Fibroblast of mammary gland (primary cell): ENCODE measurements around the gene CDC73.
A peak's percentile ranks its signal among the peaks of the same experiment; 100 is the strongest.

Source experiments
- DNase-seq: peaks from one replicate; pipeline ENCODE4 v3.0.0-alpha.2; 2010; ENCODE audit warnings: low read depth
- H3K4me3 ChIP-seq: 2 replicates; pipeline ENCODE4 v1.5.1; 2011; ENCODE audit warnings: low read depth, mild to moderate bottlenecking, low read length, moderate library complexity; ENCODE audit not compliant: control insufficient read depth
- TF ChIP-seq, protein P1 (sequence below): conservative IDR thresholded peaks from 2 replicates; pipeline ENCODE4 v1.5.1; 2011; ENCODE audit warnings: low read depth, low read length, inconsistent platforms; ENCODE audit not compliant: control insufficient read depth, insufficient read depth

The CDC73 gene

DNA sequence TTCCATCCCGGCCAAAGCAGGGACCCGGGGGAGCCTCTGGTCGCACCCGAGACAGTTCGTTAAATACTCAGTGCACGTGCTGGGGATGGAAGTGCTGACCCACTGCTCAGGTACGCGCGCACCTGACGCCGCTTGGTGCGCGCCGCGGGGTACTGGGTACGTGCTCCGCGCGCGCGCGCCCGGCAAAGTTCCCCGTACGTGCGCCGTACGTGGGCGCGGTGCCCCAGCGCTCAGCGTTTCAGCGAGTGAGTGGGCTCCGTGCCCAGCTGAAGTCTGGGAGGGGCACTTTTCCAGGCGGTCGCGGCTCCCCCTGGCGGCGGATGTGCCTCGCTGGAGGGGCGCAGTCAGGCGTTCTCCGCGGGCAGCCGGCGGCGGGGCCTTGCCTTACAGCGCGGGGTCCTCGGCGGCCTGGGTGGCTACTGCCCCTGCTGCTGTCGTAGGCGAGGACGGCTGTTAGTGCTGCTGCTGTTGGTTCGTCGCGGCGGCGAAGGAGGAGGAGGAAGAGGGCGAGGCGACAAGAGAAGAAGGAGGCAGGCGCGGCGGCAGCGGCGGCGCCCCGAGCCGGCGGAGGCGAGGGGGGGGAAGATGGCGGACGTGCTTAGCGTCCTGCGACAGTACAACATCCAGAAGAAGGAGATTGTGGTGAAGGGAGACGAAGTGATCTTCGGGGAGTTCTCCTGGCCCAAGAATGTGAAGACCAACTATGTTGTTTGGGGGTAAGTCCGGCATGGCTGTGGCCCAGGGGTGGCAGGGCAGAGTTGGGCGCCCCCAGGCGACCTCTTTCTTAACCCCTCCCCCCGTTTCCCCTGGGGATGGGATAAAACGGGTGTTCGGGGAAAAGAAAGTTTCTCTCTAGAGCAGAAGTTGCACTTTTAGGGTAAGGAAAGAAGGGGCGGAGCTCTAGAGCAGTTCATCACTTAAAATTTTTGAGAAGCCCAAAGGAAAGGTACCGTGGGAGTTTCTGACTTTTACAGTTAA, at the start of gene CDC73:
TSS of gene CDC73 (plus strand) at position 416 of the 978 bp plus-strand sequence. CDS start at position 586, 170 bp downstream.
- H3K4me3 ChIP-seq = peak within 1 kb of the TSS; percentile 82
- TF ChIP-seq, protein P1, sequence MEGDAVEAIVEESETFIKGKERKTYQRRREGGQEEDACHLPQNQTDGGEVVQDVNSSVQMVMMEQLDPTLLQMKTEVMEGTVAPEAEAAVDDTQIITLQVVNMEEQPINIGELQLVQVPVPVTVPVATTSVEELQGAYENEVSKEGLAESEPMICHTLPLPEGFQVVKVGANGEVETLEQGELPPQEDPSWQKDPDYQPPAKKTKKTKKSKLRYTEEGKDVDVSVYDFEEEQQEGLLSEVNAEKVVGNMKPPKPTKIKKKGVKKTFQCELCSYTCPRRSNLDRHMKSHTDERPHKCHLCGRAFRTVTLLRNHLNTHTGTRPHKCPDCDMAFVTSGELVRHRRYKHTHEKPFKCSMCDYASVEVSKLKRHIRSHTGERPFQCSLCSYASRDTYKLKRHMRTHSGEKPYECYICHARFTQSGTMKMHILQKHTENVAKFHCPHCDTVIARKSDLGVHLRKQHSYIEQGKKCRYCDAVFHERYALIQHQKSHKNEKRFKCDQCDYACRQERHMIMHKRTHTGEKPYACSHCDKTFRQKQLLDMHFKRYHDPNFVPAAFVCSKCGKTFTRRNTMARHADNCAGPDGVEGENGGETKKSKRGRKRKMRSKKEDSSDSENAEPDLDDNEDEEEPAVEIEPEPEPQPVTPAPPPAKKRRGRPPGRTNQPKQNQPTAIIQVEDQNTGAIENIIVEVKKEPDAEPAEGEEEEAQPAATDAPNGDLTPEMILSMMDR = peak; percentile 59
- peak; percentile 93 for DNase-seq

DNA sequence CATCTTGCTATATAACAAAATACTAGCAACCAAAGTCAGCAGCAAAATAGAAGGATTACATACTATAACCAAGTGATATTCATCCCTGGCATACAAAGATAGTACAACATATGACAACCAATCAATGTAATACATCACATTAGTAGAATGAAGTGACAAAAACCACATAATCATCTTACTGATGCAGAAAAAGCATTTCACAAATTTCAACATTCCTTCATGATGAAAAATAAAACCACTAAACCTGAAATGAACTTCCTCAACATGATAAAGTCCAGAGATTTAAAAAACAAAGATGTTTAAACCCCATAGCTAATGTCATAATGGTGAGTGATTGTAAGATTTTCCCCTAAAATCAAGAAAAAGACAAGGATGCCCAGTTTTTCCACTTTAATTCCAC, 43.8 kb upstream of the CDC73 start:
- TF ChIP-seq, protein P1 = no peak
- DNase-seq = no peak
- no peak overlapping the region for H3K4me3 ChIP-seq

DNA sequence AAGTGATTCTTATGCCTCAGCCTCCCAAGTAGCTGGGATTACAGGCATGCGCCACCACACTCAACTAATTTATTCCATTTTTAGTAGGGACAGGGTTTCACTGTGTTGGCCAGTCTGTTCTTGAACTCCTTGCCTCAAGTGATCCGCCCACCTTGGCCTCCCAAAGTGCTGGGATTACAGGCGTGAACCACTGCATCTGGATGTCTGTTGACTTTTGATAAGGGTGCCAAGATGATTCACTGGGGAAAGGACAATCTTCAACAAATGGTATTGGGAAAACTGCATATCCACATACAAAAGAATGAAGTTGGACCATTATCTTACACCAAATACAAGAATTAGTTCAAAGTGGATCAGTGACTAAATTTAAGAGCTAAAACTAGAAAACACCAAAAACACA, 42.6 kb upstream of the CDC73 start:
- TF ChIP-seq, protein P1 = no peak

DNA sequence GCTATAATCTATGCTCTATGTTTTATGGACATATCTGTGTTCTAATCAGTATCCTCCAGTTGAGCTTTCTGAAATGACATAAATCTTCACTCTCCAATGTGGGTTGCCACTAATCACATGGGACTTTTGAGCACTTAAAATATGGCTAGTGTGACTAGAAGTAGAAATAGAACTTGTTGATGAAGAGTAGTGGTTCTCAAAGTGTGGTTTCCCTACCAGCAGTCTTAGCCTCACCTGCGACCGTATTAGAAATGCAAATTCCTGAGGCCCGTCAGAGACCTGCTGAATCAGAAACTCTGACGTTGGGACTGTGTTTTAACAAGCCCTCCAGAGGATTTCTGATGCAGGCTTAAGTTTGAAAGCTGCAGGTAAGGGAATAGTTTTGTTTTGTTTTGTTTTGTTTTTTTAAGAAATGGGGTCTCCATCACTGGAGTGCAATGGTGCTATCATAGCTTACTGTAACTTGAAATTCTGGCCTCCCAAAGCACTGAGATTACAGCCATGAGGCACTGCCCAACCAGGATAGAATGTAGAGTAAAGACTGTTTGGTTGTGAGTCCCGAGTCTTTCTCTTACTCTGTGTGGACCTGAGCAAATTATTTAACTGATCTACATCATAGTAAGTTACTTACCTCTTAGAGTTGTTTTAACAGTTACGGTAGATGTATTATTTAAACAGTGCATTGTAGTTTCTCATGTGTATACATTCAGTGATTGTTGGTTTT, 38.3 kb upstream of the CDC73 start:
- H3K4me3 ChIP-seq = no peak overlapping the region
- TF ChIP-seq, protein P1 = no peak
- DNase-seq = no peak

More for the DNA sequence above, 42.6 kb upstream of the CDC73 start:
- no peak overlapping the region for H3K4me3 ChIP-seq
- peak; percentile 22 for DNase-seq

DNA sequence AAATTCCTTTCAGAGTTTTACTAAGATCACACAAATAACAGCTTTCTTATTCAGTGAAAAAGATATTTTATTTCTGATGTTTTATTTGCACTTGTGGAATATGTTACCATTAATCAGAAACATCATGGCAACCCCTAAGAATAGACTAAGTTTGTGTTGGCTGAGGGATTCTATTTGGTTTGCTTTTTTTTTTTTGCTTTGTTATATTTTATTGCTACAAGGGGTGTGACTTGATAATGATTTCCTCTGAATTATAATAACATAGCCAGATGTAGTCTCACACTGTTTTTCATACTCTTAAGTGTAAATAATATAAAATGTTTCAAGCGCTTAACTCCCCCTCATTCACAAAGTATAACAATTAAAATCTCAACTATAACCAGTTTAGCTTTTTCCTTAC, 36.6 kb upstream of the CDC73 start:
- DNase-seq = no peak
- TF ChIP-seq, protein P1 = no peak
- no peak overlapping the region for H3K4me3 ChIP-seq

DNA sequence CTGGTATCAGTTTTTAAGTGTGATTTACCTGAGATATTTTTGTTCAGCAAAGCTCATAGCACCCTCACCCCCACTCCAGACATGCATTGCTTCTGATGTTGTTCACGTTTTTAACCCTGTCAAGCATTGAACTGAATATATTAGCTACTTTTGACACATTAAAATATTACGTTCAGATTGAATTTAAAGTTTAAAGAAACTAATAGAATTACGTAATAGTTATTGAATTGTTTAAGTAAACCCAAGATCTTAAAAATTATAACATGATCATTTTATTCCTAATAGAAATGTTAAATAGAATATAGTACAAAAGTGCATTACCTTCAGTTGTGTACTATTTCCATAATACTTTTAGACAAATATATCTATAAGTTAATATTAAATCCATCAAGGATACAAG, 35.5 kb upstream of the CDC73 start:
- TF ChIP-seq, protein P1 = no peak
- H3K4me3 ChIP-seq = no peak overlapping the region
- DNase-seq = no peak
